Stimulated activated CD4-positive, alpha-beta T cell treated with anti-CD3 and anti-CD28 coated beads, Interleukin-1b, Interleukin-23, amount 100 ng/mL, for 48 hours (primary cell): ENCODE measurements around the gene CHID1.

ENCODE experiments used
- DNase-seq: peaks from one replicate; pipeline ENCODE4 v3.0.0-alpha.2; 2020

Gene CHID1

DNA sequence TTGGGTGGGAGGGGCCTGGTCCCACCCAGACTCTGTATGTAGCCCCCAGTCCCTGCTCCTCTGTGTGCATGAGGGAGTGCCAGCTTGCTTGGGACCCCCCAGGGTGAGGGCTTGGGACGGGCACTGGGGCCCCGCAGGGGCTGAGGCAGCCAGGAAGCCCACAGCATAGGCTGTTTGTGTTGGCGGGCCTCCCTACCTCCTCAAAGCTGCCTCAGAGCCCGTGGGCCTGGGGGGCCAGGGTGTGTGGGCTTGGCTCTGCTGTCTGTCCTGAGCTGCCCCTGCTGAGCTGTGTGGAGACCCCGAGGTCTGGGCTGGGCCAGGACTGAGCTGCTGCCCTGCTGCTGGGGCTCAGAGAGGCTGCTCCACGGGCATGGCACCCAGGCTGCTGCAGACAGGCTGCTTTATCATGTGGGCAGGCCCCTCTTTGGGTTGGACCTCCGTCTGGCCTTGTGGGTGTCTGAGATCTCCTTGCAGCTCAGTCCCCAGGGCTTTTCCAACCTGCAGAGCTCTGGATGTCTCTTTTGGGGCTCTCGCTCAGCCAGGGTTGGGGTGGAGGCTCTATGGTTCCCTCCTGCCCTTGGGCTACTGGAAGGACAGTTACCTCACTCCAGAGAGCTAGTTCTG, 64.6 kb downstream of the CHID1 start:
- DNase-seq, result no peak

DNA sequence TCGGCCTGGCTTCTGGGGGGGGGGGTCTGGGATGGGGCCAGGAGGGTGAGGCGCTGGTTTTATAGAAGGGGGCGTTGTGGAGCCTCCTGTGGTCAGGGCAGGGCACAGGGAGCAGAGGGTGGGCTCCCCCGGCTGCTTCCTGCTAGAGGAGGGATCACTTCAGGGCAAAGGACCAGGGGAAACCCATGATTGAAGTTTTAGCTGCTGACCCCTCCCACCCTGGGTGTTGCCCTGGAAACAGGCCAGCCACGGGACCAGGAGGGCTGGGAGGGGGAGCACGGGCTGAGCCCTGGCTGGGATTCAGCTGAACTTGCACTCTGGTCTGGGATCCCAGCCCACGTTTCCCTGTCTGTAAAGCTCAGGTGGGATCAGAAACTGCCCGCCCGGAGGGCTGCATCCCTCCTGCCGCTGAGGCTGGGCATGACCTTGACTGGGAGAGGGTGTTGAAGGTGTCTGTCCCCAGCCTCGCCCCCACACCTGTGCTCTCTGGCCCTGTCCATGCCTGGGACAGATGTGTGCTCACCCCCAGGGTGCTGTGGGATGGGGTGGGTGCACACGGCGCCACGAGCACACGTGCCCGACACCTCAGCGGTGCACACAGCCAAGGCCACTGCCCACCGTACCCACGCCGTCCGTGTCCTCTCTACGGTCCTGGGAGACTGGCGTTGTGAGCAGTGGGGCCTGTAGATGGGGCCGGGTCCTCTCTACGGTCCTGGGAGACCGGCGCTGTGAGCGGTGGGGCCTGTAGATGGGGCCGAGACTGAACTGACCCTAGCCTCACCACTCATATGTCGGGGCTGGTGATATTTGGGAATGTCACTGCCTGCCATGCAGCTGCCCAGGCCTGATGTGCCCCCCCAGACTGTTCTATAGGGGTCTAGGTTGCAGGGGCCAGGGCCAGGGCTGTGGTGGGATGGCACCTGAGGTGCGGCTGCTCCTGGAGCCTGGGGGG, 65.6 kb downstream of the CHID1 start:
- no peak for DNase-seq

GRCh38 chr11:843818-844692, 66.6 kb downstream of the CHID1 start:
- no peak for DNase-seq

GRCh38 chr11:843086-843734, 67.4 kb downstream of the CHID1 start:
- DNase-seq, result no peak

DNA sequence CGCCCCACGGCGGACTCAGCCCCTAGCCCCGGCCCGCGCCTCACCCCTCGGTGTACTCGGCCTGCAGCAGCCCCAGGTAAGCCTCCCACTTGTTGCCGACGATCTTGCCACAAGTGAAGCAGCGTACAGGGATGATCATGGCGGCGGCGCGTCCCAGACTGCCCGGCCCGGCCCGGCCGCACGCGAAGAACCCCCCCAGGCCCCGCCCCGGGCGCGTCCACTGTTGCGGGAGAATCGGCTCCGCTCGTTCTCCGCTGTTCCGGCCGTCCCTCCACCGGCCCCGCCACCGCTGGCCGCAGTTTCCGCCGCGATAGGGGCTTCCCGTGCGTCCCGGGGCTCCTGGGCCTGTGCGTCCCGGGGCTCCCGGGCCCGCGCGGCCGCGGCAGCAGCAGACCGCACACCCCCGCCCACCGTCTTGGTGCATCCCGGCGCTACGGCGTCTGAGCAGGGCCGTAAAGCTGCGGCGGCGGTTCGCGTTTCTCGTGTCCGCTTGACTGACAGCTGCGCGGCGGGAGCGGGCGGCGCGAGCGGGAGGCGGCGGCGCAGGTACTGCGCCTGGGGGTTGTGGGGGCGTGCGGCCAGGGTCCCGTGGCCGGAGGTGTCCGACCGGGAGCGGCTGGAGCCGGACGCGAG, 68.1 kb downstream of the CHID1 start, which contains the start of the genes POLR2L and TSPAN4:
TSS of gene POLR2L (minus strand) at position 160 of the 633 bp plus-strand sequence. CDS start at position 139, 21 bp downstream.
TSS of gene TSPAN4 (plus strand) at position 483 of the 633 bp plus-strand sequence. CDS start 7,453 bp downstream, outside the sequence.
- peak; percentile 88 for DNase-seq

GRCh38 chr11:841981-842369, 68.6 kb downstream of the CHID1 start:
- no peak for DNase-seq

GRCh38 chr11:839875-840617, 70.6 kb downstream of the CHID1 start:
- DNase-seq, result no peak

DNA sequence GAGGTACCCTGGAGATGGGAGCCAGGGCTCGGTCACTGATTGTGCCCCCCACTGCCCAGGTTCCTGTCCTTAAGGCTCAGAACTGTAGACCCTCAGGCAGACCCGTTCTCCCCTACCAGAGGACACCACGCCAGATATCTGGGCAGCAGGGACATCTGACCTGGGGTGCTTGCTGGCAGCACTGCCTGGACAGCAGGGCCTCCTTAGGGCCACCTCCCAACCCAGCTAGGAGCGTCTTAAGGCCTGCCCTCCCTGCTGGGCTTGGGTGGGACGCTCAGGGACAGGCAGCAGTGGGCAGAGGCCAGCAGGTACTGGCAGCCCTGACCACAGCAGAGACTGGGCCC, 71.4 kb downstream of the CHID1 start:
- no peak for DNase-seq

- DNase-seq, result no peak
These were observed 72.0 kb downstream of the CHID1 start for GRCh38 chr11:838441-839279.

- DNase-seq, result no peak
These were observed 72.7 kb downstream of the CHID1 start for GRCh38 chr11:837990-838307.

DNA sequence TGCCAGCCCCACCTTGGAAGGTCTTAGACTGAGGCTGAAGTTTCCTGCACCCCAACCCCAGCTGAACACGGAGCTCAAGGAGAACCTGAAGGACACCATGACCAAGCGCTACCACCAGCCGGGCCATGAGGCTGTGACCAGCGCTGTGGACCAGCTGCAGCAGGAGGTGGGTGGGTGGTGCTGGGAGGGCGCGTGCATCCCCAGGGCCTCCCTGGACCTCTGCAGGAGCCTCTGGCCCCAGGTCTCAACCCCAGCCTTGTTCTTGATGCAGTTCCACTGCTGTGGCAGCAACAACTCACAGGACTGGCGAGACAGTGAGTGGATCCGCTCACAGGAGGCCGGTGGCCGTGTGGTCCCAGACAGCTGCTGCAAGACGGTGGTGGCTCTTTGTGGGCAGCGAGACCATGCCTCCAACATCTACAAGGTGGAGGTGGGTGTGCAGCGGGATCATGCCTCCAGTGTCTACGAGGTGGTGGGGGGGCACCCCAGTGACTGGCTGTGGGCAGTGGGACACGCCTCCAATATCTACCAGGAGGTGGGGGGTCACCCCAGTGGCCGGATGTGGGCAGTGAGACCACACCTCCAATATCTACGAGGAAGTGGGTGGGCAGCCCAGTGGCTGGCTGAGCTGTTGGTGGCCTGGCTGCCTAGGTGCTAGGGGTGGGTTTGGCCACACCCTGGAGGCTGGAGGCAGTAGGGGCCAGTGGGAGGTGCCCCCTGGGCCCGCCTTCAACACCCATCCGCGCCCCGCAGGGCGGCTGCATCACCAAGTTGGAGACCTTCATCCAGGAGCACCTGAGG, 73.2 kb downstream of the CHID1 start:
- no peak for DNase-seq

DNA sequence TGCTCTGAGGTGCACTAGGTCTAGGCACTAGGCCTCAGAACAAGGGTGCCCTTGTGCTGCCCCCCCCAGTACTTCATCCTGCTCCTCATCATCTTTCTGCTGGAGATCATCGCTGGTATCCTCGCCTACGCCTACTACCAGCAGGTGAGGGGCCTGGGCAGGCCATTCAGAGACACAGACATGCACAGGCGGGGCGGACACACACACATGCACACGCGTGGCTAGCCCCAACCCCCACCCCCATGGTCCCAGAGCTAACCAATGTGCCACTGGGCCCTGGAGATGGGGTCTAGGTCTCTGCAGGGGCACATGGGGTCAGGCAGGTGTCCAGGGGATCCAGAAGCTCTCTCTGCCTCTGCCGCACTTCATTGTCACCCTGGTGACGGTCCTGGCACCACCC, 73.9 kb downstream of the CHID1 start:
- no peak for DNase-seq

DNA sequence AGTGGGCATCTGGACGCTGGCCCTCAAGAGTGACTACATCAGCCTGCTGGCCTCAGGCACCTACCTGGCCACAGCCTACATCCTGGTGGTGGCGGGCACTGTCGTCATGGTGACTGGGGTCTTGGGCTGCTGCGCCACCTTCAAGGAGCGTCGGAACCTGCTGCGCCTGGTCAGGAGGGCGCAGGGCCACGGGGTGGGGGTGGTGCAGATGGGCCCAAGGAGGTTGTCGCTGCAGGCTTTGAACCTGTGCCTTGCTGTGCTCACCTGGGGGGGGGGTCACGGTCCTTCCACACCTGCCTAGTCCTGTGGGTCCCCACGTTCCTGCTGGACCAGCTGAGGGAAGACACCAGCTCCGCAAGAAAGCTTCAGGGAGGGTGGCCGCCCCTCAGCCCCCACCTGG, 74.3 kb downstream of the CHID1 start:
- no peak for DNase-seq

GRCh38 chr11:834371-835316, 76.0 kb downstream of the CHID1 start:
- no peak for DNase-seq

- DNase-seq, result no peak
These were observed 76.7 kb downstream of the CHID1 start for GRCh38 chr11:833849-834311.

- DNase-seq, result no peak
These were observed 77.4 kb downstream of the CHID1 start for GRCh38 chr11:833114-833791.

DNA sequence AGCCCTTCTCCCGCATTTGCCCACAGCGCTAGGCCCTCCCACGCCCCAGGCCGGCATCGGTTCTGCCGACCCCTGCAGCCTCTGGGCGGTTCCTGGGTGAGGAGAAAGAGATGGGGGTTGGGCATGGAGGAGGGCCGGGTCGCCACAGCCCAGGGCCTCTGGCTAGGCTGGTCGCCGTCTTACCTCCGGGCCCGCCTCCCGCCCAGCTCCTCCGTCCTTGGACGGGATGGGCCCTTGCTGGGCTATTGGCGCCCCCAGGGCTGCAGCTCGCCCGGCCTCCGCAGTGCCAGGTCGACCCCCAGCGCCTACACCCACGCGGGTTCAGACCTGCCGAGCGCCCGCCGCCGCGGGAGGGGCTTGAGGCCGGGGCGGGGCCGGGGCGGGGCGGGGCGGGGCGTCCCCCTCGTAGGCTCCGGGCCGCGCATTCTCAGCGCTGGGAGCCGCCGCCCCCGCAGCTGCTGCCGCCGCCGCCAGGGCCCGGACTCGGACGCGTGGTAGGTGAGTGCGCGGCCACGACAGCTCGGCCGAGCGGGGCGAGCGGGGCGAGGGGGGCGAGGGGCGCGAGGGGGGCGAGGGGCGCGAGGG, 78.0 kb downstream of the CHID1 start, which contains the start of gene CD151:
TSS of gene CD151 (plus strand) at position 424 of the 585 bp plus-strand sequence. CDS start 3,118 bp downstream, outside the sequence.
- peak; percentile 43 for DNase-seq
